Measurements from ENCODE around the gene INO80E. TPM values are rescaled to one million over a fixed set of nuclear protein-coding genes. Genes with fewer than 3 reads are reported as not detected.

The INO80E gene
- total and polyA plus RNA-seq, 4 donors = 8.0 to 24.8 (median 17.2) TPM

DNA sequence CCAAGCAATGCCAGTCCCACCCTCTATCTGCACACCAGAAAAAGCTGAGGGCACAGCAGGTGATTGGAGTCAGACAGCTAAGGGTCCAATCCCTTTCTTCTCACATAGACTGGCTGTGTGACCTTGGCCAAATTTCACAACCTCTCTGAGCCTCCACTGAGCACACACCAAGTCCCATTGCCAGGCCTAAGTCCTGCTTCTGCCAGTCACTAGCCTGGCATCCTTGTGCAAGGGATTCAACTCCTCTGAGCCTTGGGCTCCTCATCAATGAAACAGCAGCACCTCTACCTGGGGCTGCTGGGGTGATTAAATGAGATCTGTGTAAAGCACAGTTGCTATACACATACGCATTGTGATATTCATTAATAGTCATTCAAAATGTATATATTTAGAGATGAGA, 50.5 kb downstream of the INO80E start:
- Histone ChIP-seq H3K9ac (ENCODE audit: low read depth in 1 of 2, low read length in 2 of 2) (no peak overlapping the region), H3K27ac (ENCODE audit: low read depth in 1 of 2, low read length in 2 of 2) (no peak overlapping the region), H3K27me3 (ENCODE audit: control insufficient read depth in 4 of 4, insufficient read depth in 4 of 4, low read length in 3 of 4) (no peaks in the 10 kb centered on the region), H3K9me3 (ENCODE audit: control insufficient read depth in 4 of 4, low read length in 3 of 4) (no peaks in the 10 kb centered on the region), H3K4me1 (ENCODE audit: control insufficient read depth in 4 of 4, insufficient read depth in 4 of 4, low read length in 3 of 4) (no peaks in the 10 kb centered on the region), H3K4me3 (ENCODE audit: low read depth in 1 of 3, low read length in 3 of 3) (no peak overlapping the region), H3K36me3 (ENCODE audit: control insufficient read depth in 4 of 4, insufficient read depth in 3 of 4, low read depth in 1 of 4, low read length in 3 of 4) (no peaks in the 10 kb centered on the region)
- 97% methylated on average over 1 of the region's 1 CpG for WGBS
- TF ChIP-seq FOXA2 (IDR thresholded peaks at IDR 0.05) (no peak), EGR1 (IDR thresholded peaks at IDR 0.05; ENCODE audit: low read depth in 2 of 2) (no peak), YY1 (IDR thresholded peaks at IDR 0.05) (no peak), TAF1 (conservative IDR thresholded peaks at IDR 0.05) (no peak), SP1 (IDR thresholded peaks at IDR 0.05) (no peak), JUND (IDR thresholded peaks at IDR 0.05) (no peak), ZBTB33 (IDR thresholded peaks at IDR 0.05) (no peak), REST (IDR thresholded peaks at IDR 0.05) (no peak), RAD21 (IDR thresholded peaks at IDR 0.05) (no peak), CTCF (IDR thresholded peaks at IDR 0.05; ENCODE audit: low read depth, low read length, missing input control) (no peak), RXRA (IDR thresholded peaks at IDR 0.05) (no peak), NR2F2 (IDR thresholded peaks at IDR 0.05) (no peak), HNF4A (conservative IDR thresholded peaks at IDR 0.05) (no peak), HNF4G (IDR thresholded peaks at IDR 0.05) (no peak), ATF3 (IDR thresholded peaks at IDR 0.05) (no peak), FOXA1 (IDR thresholded peaks at IDR 0.05) (no peak)
- TF ChIP-seq, protein P1, sequence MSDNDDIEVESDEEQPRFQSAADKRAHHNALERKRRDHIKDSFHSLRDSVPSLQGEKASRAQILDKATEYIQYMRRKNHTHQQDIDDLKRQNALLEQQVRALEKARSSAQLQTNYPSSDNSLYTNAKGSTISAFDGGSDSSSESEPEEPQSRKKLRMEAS (IDR thresholded peaks at IDR 0.05) = no peak
- DNase-seq (ENCODE audit: low spot score) = no peak

DNA sequence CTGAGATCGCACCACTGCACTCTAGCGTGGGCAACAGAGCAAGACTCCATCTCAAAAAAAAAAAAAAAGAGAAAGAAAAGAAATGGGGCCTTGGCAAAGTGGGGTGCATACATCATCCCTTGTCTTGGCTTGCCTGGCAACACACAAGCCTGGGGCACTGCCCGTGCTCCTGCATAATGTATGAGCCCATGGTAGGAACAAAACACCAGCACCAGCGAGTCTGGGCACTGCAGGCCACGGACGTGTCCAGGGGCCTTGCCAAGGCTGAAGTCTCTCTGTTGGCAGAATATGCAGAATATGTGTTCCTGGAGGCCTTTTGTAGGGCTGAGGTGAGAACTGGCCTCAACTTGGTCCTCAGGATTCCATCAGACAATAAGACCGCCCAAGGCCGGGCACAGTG, 53.8 kb downstream of the INO80E start:
- Histone ChIP-seq H3K27ac (ENCODE audit: low read depth in 1 of 2, low read length in 2 of 2) (no peak overlapping the region), H3K4me3 (ENCODE audit: low read depth in 1 of 3, low read length in 3 of 3) (no peak overlapping the region), H3K9ac (ENCODE audit: low read depth in 1 of 2, low read length in 2 of 2) (no peak overlapping the region), H3K27me3 (ENCODE audit: control insufficient read depth in 4 of 4, insufficient read depth in 4 of 4, low read length in 3 of 4) (no peaks in the 10 kb centered on the region), H3K9me3 (ENCODE audit: control insufficient read depth in 4 of 4, low read length in 3 of 4) (no peaks in the 10 kb centered on the region), H3K4me1 (ENCODE audit: control insufficient read depth in 4 of 4, insufficient read depth in 4 of 4, low read length in 3 of 4) (peaks cover 2 to 11% (median 7%) of the 10 kb centered on the region in 4 donors), H3K36me3 (ENCODE audit: control insufficient read depth in 4 of 4, insufficient read depth in 3 of 4, low read depth in 1 of 4, low read length in 3 of 4) (no peaks in the 10 kb centered on the region)
- WGBS = 95% methylated on average over 8 of the region's 8 CpGs
- no peak for DNase-seq (ENCODE audit: low spot score)
- no peak for TF ChIP-seq CTCF (IDR thresholded peaks at IDR 0.05; ENCODE audit: low read depth, low read length, missing input control)
- no peak for TF ChIP-seq HNF4A (conservative IDR thresholded peaks at IDR 0.05)
- TF ChIP-seq FOXA1 (IDR thresholded peaks at IDR 0.05) = no peak
- TF ChIP-seq TAF1 (conservative IDR thresholded peaks at IDR 0.05) = no peak
- no peak for TF ChIP-seq JUND (IDR thresholded peaks at IDR 0.05)
- no peak for TF ChIP-seq NR2F2 (IDR thresholded peaks at IDR 0.05)
- TF ChIP-seq, protein P1 (IDR thresholded peaks at IDR 0.05) = no peak
- TF ChIP-seq YY1 (IDR thresholded peaks at IDR 0.05) = no peak
- no peak for TF ChIP-seq ZBTB33 (IDR thresholded peaks at IDR 0.05)
- no peak for TF ChIP-seq RXRA (IDR thresholded peaks at IDR 0.05)
- TF ChIP-seq GABPA (IDR thresholded peaks at IDR 0.05 in 1 of 2, conservative IDR thresholded peaks at IDR 0.05 in 1 of 2) = no peak
- no peak for TF ChIP-seq RAD21 (IDR thresholded peaks at IDR 0.05)

Measured in liver (tissue), 9 donors.